ENCODE measurements around the gene ACBD6.

ACBD6 gene

GRCh38 chr1:180255536-180256340 is 246.6 kb downstream of the ACBD6 start:
- DNase-seq (ENCODE audit: low read depth): no peak

GRCh38 chr1:180254854-180255253 is 247.5 kb downstream of the ACBD6 start:
- no peak for DNase-seq (ENCODE audit: low read depth)

GRCh38 chr1:180254496-180254819 is 247.9 kb downstream of the ACBD6 start:
- no peak for DNase-seq (ENCODE audit: low read depth)

GRCh38 chr1:180253585-180254495 is 248.5 kb downstream of the ACBD6 start:
- DNase-seq (ENCODE audit: low read depth): no peak

- DNase-seq (ENCODE audit: low read depth): no peak
Observed at GRCh38 chr1:180252638-180253536, 249.5 kb downstream of the ACBD6 start.

GRCh38 chr1:180251526-180252305 is 250.7 kb downstream of the ACBD6 start:
- no peak for DNase-seq (ENCODE audit: low read depth)

- no peak for DNase-seq (ENCODE audit: low read depth)
Observed at GRCh38 chr1:180250883-180251509, 251.4 kb downstream of the ACBD6 start.

- DNase-seq (ENCODE audit: low read depth): no peak
Observed at GRCh38 chr1:180250499-180250770, 251.9 kb downstream of the ACBD6 start.

- DNase-seq (ENCODE audit: low read depth): no peak
Observed at GRCh38 chr1:180249725-180250498, 252.5 kb downstream of the ACBD6 start.

- DNase-seq (ENCODE audit: low read depth): no peak
Observed at GRCh38 chr1:180248731-180249681, 253.4 kb downstream of the ACBD6 start.

- no peak for DNase-seq (ENCODE audit: low read depth)
Observed at GRCh38 chr1:180248176-180248575, 254.2 kb downstream of the ACBD6 start.

GRCh38 chr1:180247580-180247979 is 254.8 kb downstream of the ACBD6 start:
- DNase-seq (ENCODE audit: low read depth): no peak

GRCh38 chr1:180247061-180247460 is 255.3 kb downstream of the ACBD6 start:
- DNase-seq (ENCODE audit: low read depth): no peak

GRCh38 chr1:180246579-180246978 is 255.8 kb downstream of the ACBD6 start:
- no peak for DNase-seq (ENCODE audit: low read depth)

GRCh38 chr1:180244840-180245239 is 257.5 kb downstream of the ACBD6 start:
- no peak for DNase-seq (ENCODE audit: low read depth)

GRCh38 chr1:180243517-180244221 is 258.7 kb downstream of the ACBD6 start:
- DNase-seq (ENCODE audit: low read depth): no peak

GRCh38 chr1:180241716-180242544 is 260.4 kb downstream of the ACBD6 start:
- no peak for DNase-seq (ENCODE audit: low read depth)

All from stimulated activated CD8-positive, alpha-beta memory T cell treated with anti-CD3 and anti-CD28 coated beads, Interleukin-12 subunit alpha, Interleukin-12 subunit beta, amount 100 ng/mL, for 4 hours (primary cell).